ENCODE results near the gene EVI2B. TPM values are rescaled to one million over a fixed set of nuclear protein-coding genes. Genes with fewer than 3 reads are reported as not detected.
A peak's percentile ranks its signal among the peaks of the same experiment; 100 is the strongest.

EVI2B gene
- polyA plus RNA-seq, 2 of the 4 experiments (the other 2 are of a cell fraction): 0.04 TPM; not detected in 1

- Histone ChIP-seq H3K27ac (no peak overlapping the region), H3K9me3 (no peaks in the 10 kb centered on the region), H3K4me3 (no peak overlapping the region), H3K4me2 (no peak overlapping the region), H3K4me1 (peaks cover 44% of the 10 kb centered on the region)
- FAIRE-seq (no peak), DNase-seq (ENCODE audit: low read depth in 1 of 2, low spot score in 1 of 2) (no peak), ATAC-seq (no peak)
- POLR2A ChIA-PET: no interaction called here
- TF ChIP-seq SREBF2 (IDR thresholded peaks at IDR 0.05) (no peak), MAFK (IDR thresholded peaks at IDR 0.05; ENCODE audit: partially characterized antibody) (peak; percentile 79)
- CTCF ChIA-PET: no interaction called here
Measured at GRCh38 chr17:31272803-31273202, 41.1 kb downstream of the EVI2B start.

GRCh38 chr17:31272236-31272635 lies 41.6 kb downstream of the EVI2B start:
- DNase-seq (ENCODE audit: low read depth in 1 of 2, low spot score in 1 of 2) (no peak), ATAC-seq (no peak), FAIRE-seq (peak; percentile 23)
- 88% methylated on average over 1 of the region's 1 CpG for WGBS (ENCODE audit: missing lambda C conversion rate)
- CTCF ChIA-PET: no interaction called here
- TF ChIP-seq E2F6 (IDR thresholded peaks at IDR 0.05; ENCODE audit: borderline replicate concordance, low read depth) (no peak), FOSL2 (IDR thresholded peaks at IDR 0.05) (no peak), FOSL2 (CRISPR knock-in tag; IDR thresholded peaks at IDR 0.05) (no peak), MAFK (IDR thresholded peaks at IDR 0.05; ENCODE audit: partially characterized antibody) (no peak)
- Histone ChIP-seq H3K4me3 (no peak overlapping the region), H3K4me1 (peaks cover 49% of the 10 kb centered on the region), H3K4me2 (no peak overlapping the region), H3K9me3 (no peaks in the 10 kb centered on the region), H3K27ac (no peak overlapping the region)
- POLR2A ChIA-PET: no interaction called here

- FAIRE-seq: no peak
- WGBS (ENCODE audit: missing lambda C conversion rate): 61% methylated on average over 1 of the region's 1 CpG
- Histone ChIP-seq H3K4me2 (peak overlapping the region; percentile 39), H3K9me3 (no peaks in the 10 kb centered on the region), H3K27ac (peak overlapping the region; percentile 58 to 67), H3K4me1 (peaks cover 43% of the 10 kb centered on the region), H3K4me3 (no peak overlapping the region)
- ChIA-PET POLR2A (interaction anchor here (0.6 to 0.9 kb wide), 3 partner anchors 18 to 175 kb away, joined by 3 to 5 read pairs (median 5); partner anchors contain the start of gene NF1), CTCF (interaction anchor here (1.2 kb wide), 1 partner anchor 13 kb away, joined by 3 read pairs; no protein-coding TSS in a partner anchor)
- peak; percentile 27 to 53 for DNase-seq (ENCODE audit: low read depth in 1 of 2, low spot score in 1 of 2)
- peak; percentile 92 to 97 for ATAC-seq
- TF ChIP-seq MAFK (IDR thresholded peaks at IDR 0.05; ENCODE audit: partially characterized antibody) (peak; percentile 73), USF2 (IDR thresholded peaks at IDR 0.05) (peak; percentile 75; the same call in 1 of the 2 replicates), NPAS2 (CRISPR knock-in tag; IDR thresholded peaks at IDR 0.05; ENCODE audit: borderline replicate concordance) (no peak), RNF2 (IDR thresholded peaks at IDR 0.05; ENCODE audit: borderline replicate concordance, low read depth) (no peak), KDM5A (IDR thresholded peaks at IDR 0.05) (no peak), GATA3 (IDR thresholded peaks at IDR 0.05; ENCODE audit: borderline replicate concordance) (0 out of 2 replicates have a peak, but pooled peaks have one; percentile 41)
Measured at GRCh38 chr17:31269578-31269983, 44.3 kb downstream of the EVI2B start.

- Histone ChIP-seq H3K4me1 (peaks cover 38% of the 10 kb centered on the region), H3K27ac (peak overlapping the region; percentile 58 to 67), H3K4me2 (peak overlapping the region; percentile 39), H3K9me3 (no peaks in the 10 kb centered on the region), H3K4me3 (no peak overlapping the region)
- CTCF ChIA-PET: interaction anchor here (1.2 kb wide), 1 partner anchor 12 kb away, joined by 3 read pairs; no protein-coding TSS in a partner anchor
- DNase-seq (ENCODE audit: low read depth in 1 of 2, low spot score in 1 of 2) (no peak), FAIRE-seq (peak; percentile 89), ATAC-seq (no peak; a peak in 1 of 6 replicates)
- POLR2A ChIA-PET: interaction anchor here (0.6 to 0.9 kb wide), 3 partner anchors 17 to 175 kb away, joined by 3 to 5 read pairs (median 5); partner anchors contain the start of gene NF1
- TF ChIP-seq ELK1 (IDR thresholded peaks at IDR 0.05; ENCODE audit: low read depth, low read length): no peak
- no peak for TF ChIP-seq CBX2 (IDR thresholded peaks at IDR 0.05; ENCODE audit: borderline replicate concordance, low read depth)
- TF ChIP-seq SMC3 (IDR thresholded peaks at IDR 0.05): no peak
- no peak for TF ChIP-seq REST (IDR thresholded peaks at IDR 0.05)
- no peak for TF ChIP-seq ATOH8 (CRISPR knock-in tag; IDR thresholded peaks at IDR 0.05; ENCODE audit: low read depth)
- TF ChIP-seq MAZ (IDR thresholded peaks at IDR 0.05; ENCODE audit: borderline replicate concordance, low read depth, low read length): no peak
- no peak for TF ChIP-seq PHF8 (IDR thresholded peaks at IDR 0.05; ENCODE audit: borderline replicate concordance, low read depth)
- TF ChIP-seq GATA3 (IDR thresholded peaks at IDR 0.05; ENCODE audit: borderline replicate concordance): no peak
- TF ChIP-seq EHMT2 (IDR thresholded peaks at IDR 0.05; ENCODE audit: low read depth): no peak
- 95% methylated on average over 2 of the region's 2 CpGs for WGBS (ENCODE audit: missing lambda C conversion rate)
Measured at GRCh38 chr17:31269036-31269577, 44.7 kb downstream of the EVI2B start.
